CD4-positive, alpha-beta T cell treated with Interferon gamma for 1 hour (primary cell): Measurements from ENCODE around the gene UBASH3A.

Experiments
- DNase-seq: peaks from one replicate; pipeline ENCODE4 v3.0.0-alpha.2; 2020

Gene UBASH3A

GRCh38 chr21:42496839-42497202 lies 93.1 kb downstream of the UBASH3A start:
- no peak for DNase-seq
